Neural progenitor cell (in vitro differentiated cells): ENCODE data around the gene KIF1B.

Experiments used
- CTCF ChIP-seq: fragments of 200-600 bp; sonication (generic); IDR thresholded peaks from 2 replicates; pipeline ENCODE4 v1.5.1; 2017; ENCODE audit warnings: antibody characterized with exemption, mild to moderate bottlenecking
- EZH2 ChIP-seq: fragments of 200-600 bp; sonication (generic); IDR thresholded peaks from 2 replicates; pipeline ENCODE4 v1.6.1; 2017; ENCODE audit warnings: antibody characterized with exemption, mild to moderate bottlenecking, moderate library complexity

- TF ChIP-seq CTCF (no peak), EZH2 (no peak)
These were observed 56.9 kb downstream of the KIF1B start for GRCh38 chr1:10267319-10267718.
